Thyroid gland (tissue), 4 donors: ENCODE measurements around the gene DNMT3A. TPM values are rescaled to one million over a fixed set of nuclear protein-coding genes. Genes with fewer than 3 reads are reported as not detected.

Source experiments
- DNase-seq, 2 donors: peaks; one replicate each; pipeline ENCODE4 v3.0.0-alpha.2; 2019
- H3K27ac ChIP-seq, 3 donors: fragments of 200-600 bp; sonication (generic); 1 replicate in 2 of 3; 2 replicates in 1 of 3; pipeline ENCODE4 v1.5.1; 2016 to 2019; ENCODE audit warnings: mild to moderate bottlenecking in 1 of 3, moderate library complexity in 1 of 3
- H3K27me3 ChIP-seq: fragments of 200-600 bp; sonication (generic); one replicate; pipeline ENCODE4 v1.5.1; 2019
- H3K36me3 ChIP-seq, 2 donors: fragments of 200-600 bp; sonication (generic); one replicate each; pipeline ENCODE4 v1.5.1; 2016 to 2019
- H3K4me1 ChIP-seq, 2 donors: fragments of 200-600 bp; sonication (generic); one replicate each; pipeline ENCODE4 v1.5.1; 2017 to 2019
- H3K4me3 ChIP-seq, 3 donors: fragments of 200-600 bp; sonication (generic); replicated peaks in 1 of 3; 1 replicate in 2 of 3; 2 replicates in 1 of 3; pipeline ENCODE4 v1.5.1; 2016; ENCODE audit warnings: mild to moderate bottlenecking in 1 of 3
- H3K9me3 ChIP-seq: fragments of 200-600 bp; sonication (generic); one replicate; pipeline ENCODE4 v1.5.1; 2017
- CTCF ChIP-seq, 6 experiments: fragments of 200-600 bp in 3 of 6; fragments of 450-650 bp in 3 of 6; sonication (generic) in 3 of 6; IDR thresholded peaks; one replicate each; pipeline ENCODE4 v1.5.1; 2016 to 2019; ENCODE audit warnings: antibody characterized with exemption in 6 of 6, mild to moderate bottlenecking in 2 of 6, inconsistent platforms in 1 of 6, moderate library complexity in 1 of 6
- POLR2A ChIP-seq, 2 donors: fragments of 450-650 bp; IDR thresholded peaks; one replicate each; pipeline ENCODE4 v1.6.1; 2017; ENCODE audit warnings: antibody characterized with exemption in 2 of 2, mild to moderate bottlenecking in 2 of 2, moderate library complexity in 1 of 2
- WGBS, 2 donors: methylation state at CpG; one replicate each; pipeline ENCODE4 v1.1.5; 2017; 5-methylcytosine and 5-hydroxymethylcytosine counted together
- intact Hi-C: fragments of 100-400 bp; cut with DNase I; formaldehyde crosslinking; loops from one replicate; pipeline ENCODE4 v1.15.1; 2023
- total RNA-seq, 4 donors: library from RNA; depleted of rRNA; stranded (reverse); fragments of >200 nt; gene quantifications; one replicate each; pipeline ENCODE4 v1.2.3, GENCODE V29; 2016

The DNMT3A gene
- total RNA-seq, 4 donors from 2014 or later: 17.3 to 40.9 (median 18.8) TPM

- Histone ChIP-seq H3K4me1 (peaks cover 21 to 24% of the 10 kb centered on the region in 2 donors), H3K36me3 (peaks cover 4 to 18% of the 10 kb centered on the region in 2 donors), H3K27me3 (no peaks in the 10 kb centered on the region), H3K4me3 (no peak overlapping the region), H3K9me3 (no peaks in the 10 kb centered on the region), H3K27ac (no peak overlapping the region)
- TF ChIP-seq POLR2A (IDR thresholded peaks at IDR 0.05) (no peak), CTCF (IDR thresholded peaks at IDR 0.05) (no peak)
- intact Hi-C loops: no loop called here
- DNase-seq: no peak
- WGBS, 2 donors: 82 to 95% methylated on average over 7 of the region's 7 CpGs
These were observed 71.7 kb downstream of the DNMT3A start for GRCh38 chr2:25270061-25270460.

- Histone ChIP-seq H3K9me3 (no peaks in the 10 kb centered on the region), H3K4me1 (peaks cover 27 to 28% of the 10 kb centered on the region in 2 donors), H3K36me3 (peaks cover 0 to 18% of the 10 kb centered on the region in 2 donors), H3K27ac (no peak overlapping the region), H3K4me3 (no peak overlapping the region), H3K27me3 (no peaks in the 10 kb centered on the region)
- no peak for TF ChIP-seq CTCF (IDR thresholded peaks at IDR 0.05)
- TF ChIP-seq POLR2A (IDR thresholded peaks at IDR 0.05): no peak
- no peak for DNase-seq
- WGBS, 2 donors: 92 to 96% methylated on average over 3 of the region's 3 CpGs
- intact Hi-C loops: no loop called here
These were observed 72.5 kb downstream of the DNMT3A start for GRCh38 chr2:25269233-25269632.

- peaks cover 0 to 18% of the 10 kb centered on the region in 2 donors for H3K36me3 ChIP-seq
- TF ChIP-seq CTCF (IDR thresholded peaks at IDR 0.05) (no peak), POLR2A (IDR thresholded peaks at IDR 0.05) (no peak)
- H3K9me3 ChIP-seq: no peaks in the 10 kb centered on the region
- H3K4me1 ChIP-seq: peaks cover 34 to 36% of the 10 kb centered on the region in 2 donors
- no peak overlapping the region for H3K4me3 ChIP-seq
- peak overlapping the region in 1 of 3 donors; percentile 90 for H3K27ac ChIP-seq
- DNase-seq: no peak
- intact Hi-C loops: no loop called here
- 92 to 93% methylated on average over 10 of the region's 10 CpGs for WGBS, 2 donors
- no peaks in the 10 kb centered on the region for H3K27me3 ChIP-seq
These were observed 73.6 kb downstream of the DNMT3A start for GRCh38 chr2:25268139-25268538.

- TF ChIP-seq POLR2A (IDR thresholded peaks at IDR 0.05) (no peak), CTCF (IDR thresholded peaks at IDR 0.05) (no peak)
- no peaks in the 10 kb centered on the region for H3K27me3 ChIP-seq
- H3K4me1 ChIP-seq: peaks cover 47 to 49% of the 10 kb centered on the region in 2 donors
- no peak for DNase-seq
- intact Hi-C loops: no loop called here
- H3K36me3 ChIP-seq: peaks cover 0 to 18% of the 10 kb centered on the region in 2 donors
- H3K27ac ChIP-seq: peak overlapping the region; percentile 14 to 90 (median 79)
- H3K4me3 ChIP-seq: no peak overlapping the region
- no peaks in the 10 kb centered on the region for H3K9me3 ChIP-seq
These were observed 75.3 kb downstream of the DNMT3A start for GRCh38 chr2:25266399-25266798.

GRCh38 chr2:25265802-25266201, 75.9 kb downstream of the DNMT3A start:
- Histone ChIP-seq H3K4me1 (peaks cover 47 to 49% of the 10 kb centered on the region in 2 donors), H3K36me3 (peaks cover 0 to 15% of the 10 kb centered on the region in 2 donors), H3K27me3 (no peaks in the 10 kb centered on the region), H3K27ac (peak overlapping the region; percentile 29 to 90 (median 79)), H3K4me3 (no peak overlapping the region), H3K9me3 (no peaks in the 10 kb centered on the region)
- 60 to 65% methylated on average over 2 of the region's 2 CpGs for WGBS, 2 donors
- intact Hi-C loops: no loop called here
- peak; percentile 48 to 54 for DNase-seq
- TF ChIP-seq POLR2A (IDR thresholded peaks at IDR 0.05): no peak
- no peak for TF ChIP-seq CTCF (IDR thresholded peaks at IDR 0.05)
